HS-5 (cell line): Measurements from ENCODE around the gene HK3.

Experiments
- DNase-seq: peaks from one replicate; pipeline ENCODE4 v3.0.0-alpha.2; 2012; ENCODE audit warnings: low read depth

The HK3 gene

GRCh38 chr5:176899296-176899891 lies at the start of gene HK3:
TSS of gene HK3 (minus strand) at chr5:176899346. CDS start at chr5:176896159, 3,187 bp downstream.
- no peak for DNase-seq

- no peak for DNase-seq
Observed at GRCh38 chr5:176948458-176948857, 49.3 kb upstream of the HK3 start.

GRCh38 chr5:176947847-176948246 lies 48.7 kb upstream of the HK3 start:
- no peak for DNase-seq

GRCh38 chr5:176944268-176944667 lies 45.1 kb upstream of the HK3 start:
- no peak for DNase-seq

- DNase-seq = no peak
Observed at GRCh38 chr5:176943816-176944215, 44.7 kb upstream of the HK3 start.

- DNase-seq = no peak
Observed at GRCh38 chr5:176941951-176942350, 42.8 kb upstream of the HK3 start.

GRCh38 chr5:176938472-176938871 lies 39.3 kb upstream of the HK3 start:
- DNase-seq = no peak

- no peak for DNase-seq
Observed at GRCh38 chr5:176935017-176935416, 35.9 kb upstream of the HK3 start.

GRCh38 chr5:176934309-176934930 lies 35.3 kb upstream of the HK3 start:
- no peak for DNase-seq

- no peak for DNase-seq
Observed at GRCh38 chr5:176929654-176930053, 30.5 kb upstream of the HK3 start.

- no peak for DNase-seq
Observed at GRCh38 chr5:176927562-176927961, 28.4 kb upstream of the HK3 start.

- DNase-seq = no peak
Observed at GRCh38 chr5:176922817-176923216, 23.7 kb upstream of the HK3 start.

GRCh38 chr5:176921714-176922113 lies 22.6 kb upstream of the HK3 start:
- no peak for DNase-seq

- no peak for DNase-seq
Observed at GRCh38 chr5:176918613-176919012, 19.5 kb upstream of the HK3 start.

- no peak for DNase-seq
Observed at GRCh38 chr5:176916337-176916736, 17.2 kb upstream of the HK3 start.

GRCh38 chr5:176915906-176916305 lies 16.8 kb upstream of the HK3 start:
- no peak for DNase-seq

GRCh38 chr5:176912115-176912514 lies 13.0 kb upstream of the HK3 start:
- DNase-seq = no peak

- DNase-seq = no peak
Observed at GRCh38 chr5:176908675-176909368, 9.7 kb upstream of the HK3 start.

- no peak for DNase-seq
Observed at GRCh38 chr5:176906796-176907195, 7.7 kb upstream of the HK3 start.

- DNase-seq = no peak
Observed at GRCh38 chr5:176906126-176906525, 7.0 kb upstream of the HK3 start.

- DNase-seq = no peak
Observed at GRCh38 chr5:176904276-176904675, 5.1 kb upstream of the HK3 start.

- DNase-seq = no peak
Observed at GRCh38 chr5:176902911-176903664, 3.9 kb upstream of the HK3 start.
